ENCODE measurements around the gene CLTRN. TPM values are rescaled to one million over a fixed set of nuclear protein-coding genes. Genes with fewer than 3 reads are reported as not detected.

The CLTRN gene
- total and polyA plus RNA-seq, 11 donors = 0.11 to 1.8 (median 1.1) TPM

DNA sequence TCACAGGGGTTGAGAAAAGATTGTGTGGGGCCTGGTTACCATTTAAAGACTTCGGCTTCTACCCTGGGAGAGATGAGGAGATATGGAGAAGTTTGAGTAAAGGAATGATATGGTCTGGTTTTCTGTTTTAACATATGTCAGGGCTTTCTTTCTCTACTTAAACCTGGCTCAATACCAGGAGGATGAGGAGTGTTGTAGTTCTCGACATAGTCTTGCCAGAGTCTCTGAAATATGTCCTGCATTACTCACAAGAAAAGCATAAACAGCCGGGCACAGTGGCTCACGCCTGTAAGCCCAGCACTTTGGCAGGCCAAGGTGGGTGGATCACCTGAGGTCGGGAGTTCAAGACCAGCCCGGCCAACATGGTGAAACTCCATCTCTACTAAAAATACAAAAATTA is 47.5 kb downstream of the CLTRN start:
- TF ChIP-seq CTCF (IDR thresholded peaks at IDR 0.05) (no peak), POLR2A (IDR thresholded peaks at IDR 0.05) (no peak)
- ATAC-seq = no peak
- Histone ChIP-seq H3K27me3 (peaks cover 0 to 60% (median 0%) of the 10 kb centered on the region in 9 donors), H3K9me3 (no peaks in the 10 kb centered on the region), H3K4me3 (no peak overlapping the region), H3K4me1 (no peaks in the 10 kb centered on the region), H3K27ac (peak overlapping the region in 1 of 12 donors; percentile 24), H3K36me3 (no peaks in the 10 kb centered on the region)
- 76 to 91% (median 88%) methylated on average over 6 of the region's 6 CpGs for WGBS, 4 donors
- DNase-seq = no peak
- intact Hi-C loops (cut with DNase I) = no loop called here

- Histone ChIP-seq H3K36me3 (no peaks in the 10 kb centered on the region), H3K27me3 (peaks cover 0 to 60% (median 0%) of the 10 kb centered on the region in 9 donors), H3K9me3 (no peaks in the 10 kb centered on the region), H3K4me3 (no peak overlapping the region), H3K27ac (peak overlapping the region in 1 of 12 donors; percentile 24), H3K4me1 (no peaks in the 10 kb centered on the region)
- DNase-seq (no peak), ATAC-seq (peak in 3 of 4 donors; percentile 9 to 55 (median 29))
- 66 to 88% (median 77%) methylated on average over 3 of the region's 3 CpGs for WGBS, 4 donors
- intact Hi-C loops (cut with DNase I) = no loop called here
- TF ChIP-seq POLR2A (IDR thresholded peaks at IDR 0.05) (no peak), CTCF (IDR thresholded peaks at IDR 0.05) (no peak)
Observed at GRCh38 chrX:15616531-15616930, 48.1 kb downstream of the CLTRN start.

GRCh38 chrX:15607067-15607466 is 57.5 kb downstream of the CLTRN start:
- intact Hi-C loops (cut with DNase I) = no loop called here
- TF ChIP-seq POLR2A (IDR thresholded peaks at IDR 0.05) (no peak), CTCF (IDR thresholded peaks at IDR 0.05) (no peak)
- Histone ChIP-seq H3K27me3 (peaks cover 0 to 38% (median 0%) of the 10 kb centered on the region in 9 donors), H3K27ac (peak overlapping the region in 9 of 12 donors; percentile 9 to 73 (median 61)), H3K36me3 (no peaks in the 10 kb centered on the region), H3K9me3 (no peaks in the 10 kb centered on the region), H3K4me3 (peak overlapping the region in 8 of 12 donors; percentile 24 to 47 (median 37)), H3K4me1 (peaks cover 0 to 3% (median 0%) of the 10 kb centered on the region in 12 donors)
- DNase-seq = no peak
- ATAC-seq = peak in 3 of 4 donors; percentile 73 to 81 (median 78)
- WGBS, 4 donors = 25 to 60% (median 42%) methylated on average over 5 of the region's 5 CpGs

DNA sequence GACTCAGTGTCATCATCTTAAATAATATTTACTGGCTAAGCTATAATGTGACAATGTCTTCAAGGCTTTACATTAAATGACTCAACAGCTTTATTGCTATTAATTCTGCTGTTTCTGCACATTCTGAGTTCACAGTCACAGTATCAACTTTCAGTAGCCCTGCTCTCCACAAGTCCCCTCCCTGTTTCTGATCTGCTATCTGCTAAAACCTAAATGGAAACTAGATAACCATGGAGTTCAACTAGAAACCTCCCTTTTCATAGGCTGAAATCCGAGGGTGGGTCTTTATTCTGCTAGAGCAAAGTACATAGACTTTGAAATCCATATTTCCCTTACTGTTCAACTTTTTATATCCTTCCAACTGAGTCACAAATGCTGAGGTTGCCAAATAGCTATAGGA is 58.5 kb downstream of the CLTRN start:
- peaks cover 0 to 3% (median 0%) of the 10 kb centered on the region in 12 donors for H3K4me1 ChIP-seq
- no peaks in the 10 kb centered on the region for H3K36me3 ChIP-seq
- no peaks in the 10 kb centered on the region for H3K9me3 ChIP-seq
- intact Hi-C loops (cut with DNase I) = no loop called here
- DNase-seq (no peak), ATAC-seq (no peak)
- peak overlapping the region in 9 of 12 donors; percentile 9 to 47 (median 36) for H3K4me3 ChIP-seq
- TF ChIP-seq POLR2A (IDR thresholded peaks at IDR 0.05) (no peak), CTCF (IDR thresholded peaks at IDR 0.05) (no peak)
- 9 to 20% (median 20%) methylated on average over 1 of the region's 1 CpG for WGBS, 4 donors
- H3K27me3 ChIP-seq = peaks cover 0 to 35% (median 0%) of the 10 kb centered on the region in 9 donors
- peak overlapping the region in 8 of 12 donors; percentile 9 to 73 (median 64) for H3K27ac ChIP-seq
